PC-9 (cell line): ENCODE measurements around the gene LUZP1.

ENCODE experiments used
- EZH2 ChIP-seq: fragments of 200-600 bp; sonication (generic); IDR thresholded peaks from 2 replicates; pipeline ENCODE4 v1.8.0; 2017; ENCODE audit warnings: antibody characterized with exemption, low read depth
- TF ChIP-seq, protein P1 (sequence below): fragments of 200-600 bp; sonication (generic); conservative IDR thresholded peaks from 2 replicates; pipeline ENCODE4 v1.6.1; 2017; ENCODE audit warnings: mixed run types, antibody characterized with exemption, mild to moderate bottlenecking, moderate library complexity

DNA sequence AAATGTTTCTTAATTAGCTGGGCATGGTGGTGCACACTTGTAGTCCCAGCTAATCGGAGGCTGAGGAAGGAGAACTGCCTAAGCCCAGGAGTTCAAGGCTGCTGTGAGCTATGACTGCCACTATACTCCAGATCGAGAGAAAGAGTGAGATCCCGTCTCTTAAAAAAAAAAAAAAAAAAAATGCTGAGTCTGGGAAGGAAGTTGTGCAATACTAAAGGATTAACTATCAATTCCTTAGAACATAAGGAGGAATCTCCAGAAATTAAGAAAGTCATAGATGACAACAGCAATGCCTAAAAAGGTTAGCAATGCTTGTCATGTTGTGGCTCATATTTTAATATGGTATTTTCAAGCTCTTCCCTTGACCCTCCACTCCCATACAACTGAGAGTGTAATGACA lies 5.3 kb downstream of the LUZP1 start:
- TF ChIP-seq, protein P1, sequence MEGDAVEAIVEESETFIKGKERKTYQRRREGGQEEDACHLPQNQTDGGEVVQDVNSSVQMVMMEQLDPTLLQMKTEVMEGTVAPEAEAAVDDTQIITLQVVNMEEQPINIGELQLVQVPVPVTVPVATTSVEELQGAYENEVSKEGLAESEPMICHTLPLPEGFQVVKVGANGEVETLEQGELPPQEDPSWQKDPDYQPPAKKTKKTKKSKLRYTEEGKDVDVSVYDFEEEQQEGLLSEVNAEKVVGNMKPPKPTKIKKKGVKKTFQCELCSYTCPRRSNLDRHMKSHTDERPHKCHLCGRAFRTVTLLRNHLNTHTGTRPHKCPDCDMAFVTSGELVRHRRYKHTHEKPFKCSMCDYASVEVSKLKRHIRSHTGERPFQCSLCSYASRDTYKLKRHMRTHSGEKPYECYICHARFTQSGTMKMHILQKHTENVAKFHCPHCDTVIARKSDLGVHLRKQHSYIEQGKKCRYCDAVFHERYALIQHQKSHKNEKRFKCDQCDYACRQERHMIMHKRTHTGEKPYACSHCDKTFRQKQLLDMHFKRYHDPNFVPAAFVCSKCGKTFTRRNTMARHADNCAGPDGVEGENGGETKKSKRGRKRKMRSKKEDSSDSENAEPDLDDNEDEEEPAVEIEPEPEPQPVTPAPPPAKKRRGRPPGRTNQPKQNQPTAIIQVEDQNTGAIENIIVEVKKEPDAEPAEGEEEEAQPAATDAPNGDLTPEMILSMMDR = no peak
- no peak for TF ChIP-seq EZH2
